Measurements from ENCODE around the gene CCDC174.

The CCDC174 gene

DNA sequence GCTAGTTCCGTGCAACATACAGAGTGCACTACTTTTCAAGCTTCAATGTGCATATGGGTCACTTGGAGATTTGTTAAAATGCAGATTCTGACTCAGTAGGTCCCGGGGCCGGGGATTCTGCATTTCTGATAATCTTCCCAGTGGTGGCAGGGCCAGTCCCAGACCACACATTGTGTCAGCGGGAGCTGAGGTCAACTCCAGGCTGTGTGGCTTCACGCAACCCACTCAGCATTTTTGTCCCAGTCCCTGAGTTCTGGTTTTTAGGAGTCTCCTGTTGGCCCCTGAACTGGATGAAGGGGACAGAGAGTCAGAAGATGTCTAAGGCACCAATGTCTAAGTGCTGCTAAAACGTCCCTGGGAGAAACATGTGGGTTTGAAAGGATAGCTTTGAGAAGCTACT is 26.1 kb upstream of the CCDC174 start:
- no peak for DNase-seq (ENCODE audit: low spot score)

DNA sequence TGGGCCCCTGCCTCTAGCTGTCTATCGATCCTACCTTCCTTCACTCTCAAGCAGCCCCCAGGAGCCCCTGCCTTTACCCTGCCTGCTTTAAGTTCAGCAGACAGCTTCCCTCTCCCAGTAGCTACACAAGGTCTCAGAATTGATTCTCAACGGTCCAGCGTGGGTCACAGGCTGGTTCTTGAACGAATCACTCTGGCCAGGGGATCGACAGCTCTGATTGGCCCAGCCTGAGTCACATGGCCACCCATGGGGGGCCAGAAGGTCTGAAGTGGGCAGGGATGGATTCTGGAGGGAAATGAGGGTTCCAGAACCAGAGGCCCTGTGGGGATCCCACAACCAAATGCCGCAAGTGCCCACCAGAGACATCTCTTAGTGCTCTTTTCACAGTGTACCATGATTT is 23.7 kb upstream of the CCDC174 start:
- DNase-seq (ENCODE audit: low spot score), result no peak

DNA sequence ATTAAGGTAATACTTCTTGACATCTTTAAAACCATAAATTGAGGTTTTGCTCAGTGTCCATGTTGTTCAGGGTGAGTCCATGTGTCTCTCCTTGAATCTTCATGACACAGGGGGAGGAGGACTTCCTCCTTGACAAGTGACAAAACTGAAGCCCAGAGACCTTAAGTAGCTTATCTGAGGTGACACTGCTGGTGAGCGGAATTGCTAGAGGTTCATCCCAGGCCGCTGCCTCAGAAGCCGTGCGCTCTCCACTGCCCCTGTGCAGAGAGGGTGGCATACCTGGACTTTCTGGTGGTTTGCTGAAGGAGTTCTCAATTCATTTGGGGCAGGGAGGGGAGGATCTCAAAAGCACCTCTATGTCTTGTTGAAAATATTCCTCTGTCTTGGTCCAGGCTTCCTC is 23.2 kb upstream of the CCDC174 start:
- no peak for DNase-seq (ENCODE audit: low spot score)

DNA sequence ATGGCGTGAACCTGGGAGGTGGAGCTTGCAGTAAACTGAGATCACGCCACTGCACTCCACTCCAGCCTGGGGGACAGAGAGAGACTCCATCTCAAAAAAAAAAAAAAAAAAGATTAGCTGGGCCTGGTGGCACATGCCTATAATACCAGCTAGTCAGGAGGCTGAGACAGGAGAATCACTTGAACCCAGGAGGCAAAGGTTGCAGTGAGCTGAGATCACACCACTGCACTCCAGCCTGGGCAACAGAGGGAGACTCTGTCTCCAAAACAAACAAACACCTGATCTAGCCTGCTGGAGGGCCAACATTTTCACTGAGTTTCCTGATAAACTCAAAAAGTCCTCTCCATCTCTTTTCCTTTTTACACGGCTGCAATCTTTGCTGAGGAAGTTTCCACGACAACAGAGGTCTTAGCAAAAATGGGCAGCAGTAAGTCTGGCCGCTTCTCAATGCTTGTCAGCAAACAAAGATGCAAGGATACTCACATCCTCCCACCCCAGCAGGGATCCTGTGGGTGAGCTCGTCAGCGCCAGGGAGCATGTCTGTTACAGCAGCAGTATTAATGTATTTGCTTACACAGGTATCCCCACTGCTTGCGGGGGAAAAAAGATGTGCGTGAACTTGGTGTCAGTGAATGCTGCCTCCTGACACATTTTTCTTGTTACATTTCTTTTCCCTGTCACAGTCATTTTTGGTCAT is 21.0 kb upstream of the CCDC174 start:
- no peak for DNase-seq (ENCODE audit: low spot score)

- no peak for DNase-seq (ENCODE audit: low spot score)
These were observed 20.5 kb upstream of the CCDC174 start for GRCh38 chr3:14631101-14631497.

DNA sequence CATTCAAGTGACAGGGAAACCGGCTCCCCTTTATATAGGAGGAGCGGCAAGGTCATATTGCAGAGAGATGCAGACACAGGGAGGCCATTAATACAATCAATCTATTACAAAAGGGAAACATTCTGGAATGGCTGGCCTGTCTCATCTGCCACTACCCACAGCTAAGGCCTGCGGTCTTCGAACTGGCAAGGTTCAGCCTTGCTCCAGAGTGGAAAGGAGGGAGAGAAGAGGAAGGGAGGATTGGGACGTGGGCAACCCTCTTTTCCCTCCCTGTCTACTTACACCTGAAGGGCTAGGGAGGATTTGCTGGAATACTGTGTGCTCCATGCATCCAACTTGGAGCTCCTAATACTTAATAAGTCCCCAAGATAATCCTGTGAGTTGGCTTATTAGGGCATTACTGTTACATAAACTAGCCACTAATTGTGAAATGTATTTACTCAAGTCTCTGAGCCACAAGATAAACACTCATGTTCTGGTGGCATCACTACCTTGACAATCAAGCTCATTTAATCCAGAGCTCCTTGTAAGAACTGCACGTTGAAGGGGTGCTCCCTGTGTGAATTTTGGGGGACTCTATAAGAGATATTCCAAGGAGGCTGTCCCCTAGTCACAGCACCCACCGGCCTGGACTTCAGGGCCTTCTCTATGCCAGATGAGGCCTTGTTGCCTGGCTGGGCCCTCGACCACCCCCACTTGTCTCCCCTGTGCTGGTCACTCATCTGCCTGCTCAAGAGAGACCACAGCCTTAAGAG is 19.7 kb upstream of the CCDC174 start:
- no peak for DNase-seq (ENCODE audit: low spot score)

- no peak for DNase-seq (ENCODE audit: low spot score)
These were observed 19.1 kb upstream of the CCDC174 start for GRCh38 chr3:14632442-14632930.

DNA sequence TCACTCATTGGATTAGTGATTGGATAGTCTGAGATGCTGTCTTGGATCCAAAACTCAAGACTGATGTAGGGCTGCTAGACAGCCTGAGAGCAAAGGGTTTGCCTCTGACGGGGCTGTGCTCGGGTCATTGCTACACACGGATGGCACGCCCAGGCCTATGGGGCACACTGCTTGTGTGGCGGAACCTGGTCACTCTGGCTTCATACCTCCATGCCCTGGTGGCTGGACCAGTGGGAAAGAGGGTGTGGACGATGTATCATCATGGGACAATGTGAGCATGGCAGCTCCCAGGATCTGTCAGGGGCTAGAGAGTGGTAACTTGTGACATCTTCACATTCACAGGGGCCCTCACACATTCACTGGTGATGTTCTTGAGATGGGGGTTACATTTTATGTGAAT is 18.1 kb upstream of the CCDC174 start:
- DNase-seq (ENCODE audit: low spot score), result no peak

- peak; percentile 59 for DNase-seq (ENCODE audit: low spot score)
These were observed 17.6 kb upstream of the CCDC174 start for GRCh38 chr3:14633819-14634424.

GRCh38 chr3:14634763-14635400 is 16.7 kb upstream of the CCDC174 start:
- no peak for DNase-seq (ENCODE audit: low spot score)

GRCh38 chr3:14636496-14637087 is 15.0 kb upstream of the CCDC174 start:
- DNase-seq (ENCODE audit: low spot score), result no peak

DNA sequence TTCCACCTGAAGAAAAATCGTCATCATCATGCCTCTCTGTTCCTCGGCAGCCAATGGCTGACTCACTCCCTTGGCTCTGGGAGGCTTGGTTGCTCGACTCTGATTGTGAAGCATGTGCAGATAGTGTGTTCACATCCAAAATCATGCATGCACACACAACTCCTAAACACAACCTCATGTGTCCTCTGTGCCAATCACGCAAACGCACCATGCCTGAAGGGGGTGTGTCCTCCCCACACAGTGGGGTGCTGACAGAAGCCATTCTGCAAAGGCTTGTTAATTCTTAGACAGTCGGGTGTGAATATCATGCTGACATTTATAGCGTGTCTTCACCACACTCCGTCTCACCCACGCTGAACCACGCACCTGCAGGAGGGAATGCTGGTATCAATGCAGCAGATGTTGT is 11.4 kb upstream of the CCDC174 start:
- DNase-seq (ENCODE audit: low spot score), result no peak

GRCh38 chr3:14640734-14641133 is 10.8 kb upstream of the CCDC174 start:
- no peak for DNase-seq (ENCODE audit: low spot score)

DNA sequence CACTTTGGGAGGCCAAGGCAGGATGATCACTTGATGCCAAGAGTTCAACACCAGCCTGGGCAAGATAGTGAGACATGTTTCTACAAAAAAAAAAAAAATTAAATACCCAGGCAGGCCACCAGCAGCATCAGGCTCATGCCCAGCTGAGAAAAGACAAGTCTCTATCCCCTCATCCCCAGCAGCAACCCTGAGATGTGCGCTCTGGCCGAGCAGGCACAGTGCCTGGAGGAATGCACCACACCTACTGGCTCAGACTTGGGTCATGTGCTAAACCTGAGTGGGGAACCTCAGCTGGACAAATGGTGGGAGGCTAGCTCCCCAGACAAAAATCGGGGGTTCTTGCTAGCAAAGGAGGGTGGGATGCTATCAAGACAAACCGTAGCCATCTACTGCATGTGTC is 10.2 kb upstream of the CCDC174 start:
- DNase-seq (ENCODE audit: low spot score), result no peak

DNA sequence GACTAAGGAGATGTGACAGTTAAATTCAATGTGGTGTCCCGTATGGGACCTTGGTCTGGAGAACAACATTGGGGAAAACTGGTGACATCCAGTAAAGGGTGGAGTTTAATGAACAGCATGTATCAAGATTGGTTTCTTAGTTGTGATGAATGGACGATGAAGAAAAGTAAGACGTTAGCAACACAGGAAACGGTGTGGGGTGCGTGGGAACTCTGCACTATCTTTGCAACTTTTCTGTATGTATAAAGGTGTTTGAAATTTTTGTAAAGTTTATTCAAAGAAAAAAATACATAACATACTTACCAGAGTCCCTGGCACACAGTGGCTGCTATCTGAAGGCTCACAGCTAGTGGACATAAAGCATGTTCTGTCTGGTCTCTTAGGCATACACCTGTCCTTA is 6.1 kb upstream of the CCDC174 start:
- no peak for DNase-seq (ENCODE audit: low spot score)

DNA sequence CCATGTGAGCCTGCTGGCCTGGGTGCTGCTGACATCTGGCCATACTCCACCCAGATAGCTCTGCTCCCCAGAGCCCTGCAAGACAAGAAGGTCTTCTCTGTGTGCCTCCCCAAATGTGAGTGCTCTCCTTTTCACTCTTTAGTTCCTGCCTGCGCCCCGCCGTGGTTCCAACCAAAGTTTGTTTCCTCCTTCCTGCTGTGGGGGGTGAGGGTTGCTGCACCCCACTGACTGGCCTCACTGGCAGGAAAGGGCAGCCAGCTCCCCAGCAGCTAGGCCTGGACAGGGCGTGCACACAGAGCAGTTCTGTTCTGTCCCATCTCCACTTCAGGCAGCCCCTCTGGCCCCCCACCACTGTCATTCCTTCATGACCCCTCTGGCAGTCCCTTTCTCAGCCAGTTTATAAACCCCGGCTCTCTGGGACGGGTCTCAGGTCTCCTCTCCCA is 5.4 kb upstream of the CCDC174 start:
- no peak for DNase-seq (ENCODE audit: low spot score)

- no peak for DNase-seq (ENCODE audit: low spot score)
These were observed 4.8 kb upstream of the CCDC174 start for GRCh38 chr3:14646589-14647413.

- DNase-seq (ENCODE audit: low spot score), result no peak
These were observed 3.3 kb upstream of the CCDC174 start for GRCh38 chr3:14647976-14648955.

- DNase-seq (ENCODE audit: low spot score), result no peak
These were observed 2.1 kb upstream of the CCDC174 start for GRCh38 chr3:14649466-14649865.

GRCh38 chr3:14650193-14650592 is 1.4 kb upstream of the CCDC174 start:
- no peak for DNase-seq (ENCODE audit: low spot score)
